KMS-11 (cell line): Measurements from ENCODE around the gene PCK1.

Experiments used
- H2AFZ ChIP-seq: fragments of 200-600 bp; sonication (generic); 2 replicates; pipeline ENCODE4 v1.6.1; 2016; ENCODE audit warnings: antibody characterized with exemption, mixed run types, low read depth
- H3K27ac ChIP-seq: fragments of 200-600 bp; sonication (generic); 2 replicates; pipeline ENCODE4 v1.6.1; 2016; ENCODE audit warnings: mild to moderate bottlenecking, mixed run types
- H3K27me3 ChIP-seq: fragments of 200-600 bp; sonication (generic); 2 replicates; pipeline ENCODE4 v1.6.1; 2017; ENCODE audit warnings: mild to moderate bottlenecking, low read depth, mixed run types, moderate library complexity; ENCODE audit not compliant: insufficient read depth
- H3K36me3 ChIP-seq: fragments of 200-600 bp; sonication (generic); 2 replicates; pipeline ENCODE4 v1.6.1; 2017; ENCODE audit warnings: mild to moderate bottlenecking, mixed run types; ENCODE audit not compliant: insufficient read depth
- H3K4me1 ChIP-seq: fragments of 200-600 bp; sonication (generic); 2 replicates; pipeline ENCODE4 v1.6.1; 2016; ENCODE audit warnings: mild to moderate bottlenecking, low read depth, mixed run types; ENCODE audit not compliant: poor library complexity, severe bottlenecking
- H3K4me2 ChIP-seq: fragments of 200-600 bp; sonication (generic); 2 replicates; pipeline ENCODE4 v1.7.0; 2016; ENCODE audit warnings: mild to moderate bottlenecking, mixed run types
- H3K4me3 ChIP-seq: fragments of 200-600 bp; sonication (generic); IDR thresholded peaks from 2 replicates; pipeline ENCODE4 v1.6.1; 2017; ENCODE audit warnings: low read depth, low read length, mixed read lengths; ENCODE audit not compliant: insufficient read depth
- H3K79me2 ChIP-seq: fragments of 200-600 bp; sonication (generic); 2 replicates; pipeline ENCODE4 v1.6.1; 2016; ENCODE audit warnings: low read depth, mixed run types; ENCODE audit not compliant: insufficient read depth
- H3K9ac ChIP-seq: fragments of 200-600 bp; sonication (generic); 2 replicates; pipeline ENCODE4 v1.6.1; 2016; ENCODE audit warnings: mild to moderate bottlenecking, mixed run types
- H4K20me1 ChIP-seq: fragments of 200-600 bp; sonication (generic); 2 replicates; pipeline ENCODE4 v1.6.1; 2016; ENCODE audit warnings: mild to moderate bottlenecking, mixed run types; ENCODE audit not compliant: insufficient read depth
- CTCF ChIP-seq: fragments of 200-600 bp; sonication (generic); conservative IDR thresholded peaks from 2 replicates; pipeline ENCODE4 v1.6.1; 2017; ENCODE audit warnings: low read depth, mild to moderate bottlenecking, antibody characterized with exemption, low read length, moderate library complexity, mixed read lengths

The PCK1 gene

GRCh38 chr20:57525328-57526086 is 35.4 kb upstream of the PCK1 start:
- no peaks in the 10 kb centered on the region for H4K20me1 ChIP-seq
- no peak overlapping the region for H3K27ac ChIP-seq
- no peak overlapping the region for H3K4me2 ChIP-seq
- H3K36me3 ChIP-seq, result no peaks in the 10 kb centered on the region
- no peak for TF ChIP-seq CTCF
- H2AFZ ChIP-seq, result no peak overlapping the region
- H3K4me1 ChIP-seq, result no peaks in the 10 kb centered on the region
- no peak overlapping the region for H3K4me3 ChIP-seq
- no peaks in the 10 kb centered on the region for H3K79me2 ChIP-seq
- peaks cover 4% of the 10 kb centered on the region; the same call in 1 of the 2 replicates for H3K27me3 ChIP-seq
- no peak overlapping the region for H3K9ac ChIP-seq

GRCh38 chr20:57526087-57526884 is 34.6 kb upstream of the PCK1 start:
- TF ChIP-seq CTCF, result peak; percentile 42; the same call in 1 of the 2 replicates

GRCh38 chr20:57526885-57527460 is 33.9 kb upstream of the PCK1 start:
- H3K79me2 ChIP-seq, result no peaks in the 10 kb centered on the region
- no peaks in the 10 kb centered on the region for H3K36me3 ChIP-seq
- H2AFZ ChIP-seq, result no peak overlapping the region
- H3K9ac ChIP-seq, result no peak overlapping the region
- no peak for TF ChIP-seq CTCF
- H3K27ac ChIP-seq, result no peak overlapping the region
- H3K4me2 ChIP-seq, result no peak overlapping the region
- H3K4me1 ChIP-seq, result no peaks in the 10 kb centered on the region
- no peak overlapping the region for H3K4me3 ChIP-seq
- peaks cover 6% of the 10 kb centered on the region; the same call in 1 of the 2 replicates for H3K27me3 ChIP-seq
- no peaks in the 10 kb centered on the region for H4K20me1 ChIP-seq

More at GRCh38 chr20:57526087-57526884, 34.6 kb upstream of the PCK1 start:
- Histone ChIP-seq H2AFZ (no peak overlapping the region), H3K4me2 (no peak overlapping the region), H3K27ac (no peak overlapping the region), H4K20me1 (no peaks in the 10 kb centered on the region), H3K9ac (no peak overlapping the region), H3K4me1 (no peaks in the 10 kb centered on the region), H3K4me3 (no peak overlapping the region), H3K79me2 (no peaks in the 10 kb centered on the region), H3K36me3 (no peaks in the 10 kb centered on the region), H3K27me3 (peaks cover 6% of the 10 kb centered on the region; the same call in 1 of the 2 replicates)

GRCh38 chr20:57527728-57528127 is 33.2 kb upstream of the PCK1 start:
- Histone ChIP-seq H3K27ac (no peak overlapping the region), H3K4me3 (no peak overlapping the region), H3K27me3 (peaks cover 6% of the 10 kb centered on the region; the same call in 1 of the 2 replicates), H2AFZ (no peak overlapping the region), H3K4me2 (no peak overlapping the region), H3K79me2 (no peaks in the 10 kb centered on the region), H3K9ac (no peak overlapping the region), H3K36me3 (no peaks in the 10 kb centered on the region), H4K20me1 (no peaks in the 10 kb centered on the region), H3K4me1 (no peaks in the 10 kb centered on the region)
- no peak for TF ChIP-seq CTCF
